Activated T-cell treated with anti-CD3 and anti-CD28 coated beads, Interleukin-2, amount 50 U/mL, for 24 hours (primary cell): ENCODE measurements around the gene SMDT1.
"Not testable (repeated sequence)": the region's sequence is repeated elsewhere in the genome, so short reads cannot be mapped to it uniquely, and the experiment has no call there.

ENCODE experiments used
- DNase-seq: peaks from one replicate; pipeline ENCODE4 v3.0.0-alpha.2; 2020
- H3K27ac Mint-ChIP-seq: 2 replicates; pipeline ENCODE4 v1.8.0; 2020; ENCODE audit warnings: mild to moderate bottlenecking, mixed read lengths
- H3K27me3 Mint-ChIP-seq: 2 replicates; pipeline ENCODE4 v1.8.0; 2020; ENCODE audit warnings: mixed read lengths
- H3K36me3 Mint-ChIP-seq: 2 replicates; pipeline ENCODE4 v1.8.0; 2020; ENCODE audit warnings: low read depth, mixed read lengths
- H3K4me1 Mint-ChIP-seq: 2 replicates; pipeline ENCODE4 v1.8.0; 2020; ENCODE audit warnings: low read depth, mixed read lengths
- H3K4me3 Mint-ChIP-seq: 2 replicates; pipeline ENCODE4 v1.8.0; 2020; ENCODE audit warnings: mild to moderate bottlenecking, moderate library complexity, mixed read lengths
- H3K9me3 Mint-ChIP-seq: 2 replicates; pipeline ENCODE4 v1.8.0; 2020; ENCODE audit warnings: mixed read lengths

Gene SMDT1

DNA sequence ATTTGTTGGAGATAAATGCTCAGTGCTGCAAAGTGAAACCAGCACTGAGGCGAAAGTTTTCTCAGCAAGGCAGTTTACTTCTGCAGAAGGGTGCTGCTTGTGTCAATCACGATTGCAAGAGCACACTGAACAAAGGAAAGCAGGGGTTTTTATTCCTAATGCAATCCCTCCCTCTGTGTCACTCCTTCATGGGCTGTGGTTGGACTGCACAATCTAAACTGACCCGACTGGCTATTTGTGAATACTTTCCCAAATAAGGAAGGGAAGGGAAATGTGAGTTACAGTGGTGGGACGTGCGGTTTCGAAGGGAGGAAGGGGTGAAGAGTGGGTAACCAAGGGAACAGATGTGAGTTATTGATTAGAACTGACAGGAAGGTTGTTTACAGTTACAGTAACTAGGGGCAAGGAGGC lies 35.9 kb downstream of the SMDT1 start:
- not testable (repeated sequence) for H3K9me3 Mint-ChIP-seq, H3K27me3 Mint-ChIP-seq, H3K27ac Mint-ChIP-seq, H3K4me3 Mint-ChIP-seq, DNase-seq
- H3K4me1 Mint-ChIP-seq: peaks cover 16% of the 10 kb centered on the region
- peaks cover 15% of the 10 kb centered on the region for H3K36me3 Mint-ChIP-seq

DNA sequence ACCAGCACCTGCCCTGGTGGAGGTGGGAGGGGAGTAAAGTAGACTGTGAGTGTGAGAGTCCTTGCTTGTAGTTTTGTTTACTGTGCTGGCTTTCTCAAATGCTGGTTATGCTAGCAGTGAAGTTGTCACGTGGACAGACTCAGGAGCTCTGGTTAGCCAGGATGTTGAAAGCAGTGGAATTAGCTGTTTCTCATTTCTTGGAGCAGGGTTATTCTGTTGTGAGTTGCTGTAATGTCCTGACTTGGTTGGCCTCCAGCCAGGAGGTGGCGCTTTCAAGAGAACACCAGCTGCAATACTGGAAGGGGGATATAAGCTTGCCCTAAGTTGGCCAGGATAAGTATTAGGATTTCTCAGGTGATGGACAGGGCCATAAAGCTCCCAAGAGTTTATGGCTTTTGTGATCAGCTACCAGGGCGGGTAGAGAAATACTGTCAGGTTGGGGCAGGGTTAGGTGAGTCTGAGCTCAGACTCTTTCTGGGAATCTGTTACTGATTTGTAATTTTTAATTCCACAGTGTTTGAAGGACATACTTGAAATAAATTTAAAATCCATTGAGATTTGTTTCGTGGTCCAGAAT lies 37.4 kb downstream of the SMDT1 start:
- Mint-ChIP-seq H3K9me3 (peaks cover 9% of the 10 kb centered on the region), H3K27ac (no peak overlapping the region), H3K4me1 (peaks cover 30% of the 10 kb centered on the region), H3K27me3 (no peaks in the 10 kb centered on the region), H3K36me3 (peaks cover 15% of the 10 kb centered on the region), H3K4me3 (no peak overlapping the region)
- no peak for DNase-seq

DNA sequence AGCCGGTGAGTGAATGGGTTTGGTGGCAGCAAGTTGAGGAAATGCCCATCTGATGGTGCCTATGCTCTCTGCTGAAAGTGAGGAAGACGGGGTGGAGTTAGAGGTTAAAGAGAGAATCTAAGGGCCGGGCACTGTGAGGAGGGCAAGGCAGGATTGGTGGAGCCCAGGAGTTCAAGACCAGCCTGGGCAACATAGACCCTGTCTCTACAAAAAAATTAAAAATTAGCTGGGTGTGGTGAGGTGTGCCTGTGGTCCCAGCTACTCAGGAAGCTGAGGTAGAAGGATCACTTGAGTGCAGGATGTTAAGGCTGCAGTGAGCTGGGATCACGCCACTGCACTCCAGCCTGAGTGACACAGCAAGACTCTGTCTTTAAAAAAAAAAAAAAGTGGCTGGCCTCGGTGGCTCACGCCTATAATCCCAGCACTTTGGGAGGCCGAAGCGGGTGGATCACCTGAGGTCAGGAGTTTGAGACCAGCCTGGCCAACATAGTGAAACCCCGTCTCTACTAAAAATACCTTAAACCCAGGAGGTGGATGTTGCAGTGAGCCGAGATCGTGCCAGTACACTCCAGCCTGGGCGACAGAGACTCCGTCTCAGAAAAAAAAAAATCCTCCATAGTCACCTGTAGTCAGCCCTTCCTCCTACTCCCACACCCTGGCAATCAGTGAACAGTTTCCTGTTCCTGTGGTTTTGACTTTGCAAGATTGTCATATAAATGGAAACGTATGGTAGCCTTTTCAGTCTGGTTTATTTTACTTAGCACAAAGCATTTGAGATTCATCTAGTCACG lies 40.9 kb downstream of the SMDT1 start:
- not testable (repeated sequence) for H3K36me3 Mint-ChIP-seq, H3K27me3 Mint-ChIP-seq, H3K9me3 Mint-ChIP-seq
- Mint-ChIP-seq H3K27ac (peak overlapping the region; percentile 94), H3K4me3 (peak overlapping the region; percentile 68), H3K4me1 (peaks cover 36% of the 10 kb centered on the region)
- DNase-seq: peak; percentile 58

DNA sequence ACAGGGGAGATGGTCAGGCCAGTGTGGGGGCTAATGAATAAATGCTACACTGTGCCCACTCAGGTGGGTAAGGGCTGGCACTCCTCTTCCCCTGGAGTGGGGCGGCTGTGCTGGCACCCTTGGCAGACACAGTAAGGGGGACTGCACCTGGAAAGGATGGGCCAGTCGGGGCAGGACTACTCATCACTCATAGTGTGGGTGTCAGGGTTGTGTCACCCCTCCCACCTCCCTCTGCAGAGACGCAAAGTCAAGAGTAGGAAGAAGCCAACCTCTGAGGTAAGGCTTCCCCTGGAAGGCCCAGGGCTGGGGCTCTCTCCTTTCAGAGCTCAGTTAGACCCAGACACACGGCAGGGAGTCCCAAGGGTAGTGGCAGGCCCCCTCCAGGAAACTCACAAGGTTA lies 44.0 kb downstream of the SMDT1 start:
- not testable (repeated sequence) for H3K36me3 Mint-ChIP-seq, H3K9me3 Mint-ChIP-seq, H3K27me3 Mint-ChIP-seq, H3K27ac Mint-ChIP-seq, DNase-seq, H3K4me3 Mint-ChIP-seq
- H3K4me1 Mint-ChIP-seq: peaks cover 36% of the 10 kb centered on the region

DNA sequence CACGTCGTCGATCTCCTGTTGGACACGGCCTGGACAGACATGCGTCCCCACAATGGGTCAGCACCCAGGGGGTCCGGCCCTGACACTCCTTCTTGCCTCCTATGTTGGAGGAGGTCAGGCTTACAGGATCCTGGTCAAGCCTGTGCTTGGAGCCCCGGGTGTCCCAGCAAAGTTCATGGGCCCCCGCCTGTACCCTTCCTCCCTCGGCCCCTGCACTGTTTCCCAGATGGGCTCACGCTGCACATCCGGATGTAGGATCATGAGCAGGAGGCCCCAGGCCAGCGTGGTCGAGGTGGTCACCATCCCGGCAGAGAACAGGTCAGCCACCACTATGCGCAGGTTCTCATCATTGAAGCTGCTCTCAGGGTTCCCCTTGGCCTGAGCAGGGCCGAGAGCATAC lies 48.1 kb downstream of the SMDT1 start:
- Mint-ChIP-seq H3K27ac (no peak overlapping the region), H3K4me3 (no peak overlapping the region), H3K36me3 (peaks cover 2% of the 10 kb centered on the region), H3K9me3 (no peaks in the 10 kb centered on the region), H3K4me1 (no peaks in the 10 kb centered on the region), H3K27me3 (no peaks in the 10 kb centered on the region)
- DNase-seq: no peak

DNA sequence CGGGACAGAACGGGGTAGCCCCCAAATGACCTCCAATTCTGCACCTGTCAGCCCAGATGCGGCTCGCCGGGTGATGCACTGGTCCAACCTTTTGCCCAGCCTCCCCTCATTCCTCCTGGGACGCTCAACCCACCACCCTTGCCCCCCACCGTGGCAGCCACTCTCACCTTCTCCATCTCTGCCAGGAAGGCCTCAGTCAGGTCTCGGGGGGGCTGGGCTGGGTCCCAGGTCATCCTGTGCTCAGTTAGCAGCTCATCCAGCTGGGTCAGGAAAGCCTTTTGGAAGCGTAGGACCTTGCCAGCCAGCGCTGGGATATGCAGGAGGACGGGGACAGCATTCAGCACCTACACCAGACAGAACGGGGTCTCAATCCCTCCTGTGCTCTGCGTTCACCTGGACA lies 48.5 kb downstream of the SMDT1 start:
- not testable (repeated sequence) for H3K27me3 Mint-ChIP-seq, H3K9me3 Mint-ChIP-seq, H3K36me3 Mint-ChIP-seq, H3K4me3 Mint-ChIP-seq, H3K4me1 Mint-ChIP-seq, DNase-seq, H3K27ac Mint-ChIP-seq

DNA sequence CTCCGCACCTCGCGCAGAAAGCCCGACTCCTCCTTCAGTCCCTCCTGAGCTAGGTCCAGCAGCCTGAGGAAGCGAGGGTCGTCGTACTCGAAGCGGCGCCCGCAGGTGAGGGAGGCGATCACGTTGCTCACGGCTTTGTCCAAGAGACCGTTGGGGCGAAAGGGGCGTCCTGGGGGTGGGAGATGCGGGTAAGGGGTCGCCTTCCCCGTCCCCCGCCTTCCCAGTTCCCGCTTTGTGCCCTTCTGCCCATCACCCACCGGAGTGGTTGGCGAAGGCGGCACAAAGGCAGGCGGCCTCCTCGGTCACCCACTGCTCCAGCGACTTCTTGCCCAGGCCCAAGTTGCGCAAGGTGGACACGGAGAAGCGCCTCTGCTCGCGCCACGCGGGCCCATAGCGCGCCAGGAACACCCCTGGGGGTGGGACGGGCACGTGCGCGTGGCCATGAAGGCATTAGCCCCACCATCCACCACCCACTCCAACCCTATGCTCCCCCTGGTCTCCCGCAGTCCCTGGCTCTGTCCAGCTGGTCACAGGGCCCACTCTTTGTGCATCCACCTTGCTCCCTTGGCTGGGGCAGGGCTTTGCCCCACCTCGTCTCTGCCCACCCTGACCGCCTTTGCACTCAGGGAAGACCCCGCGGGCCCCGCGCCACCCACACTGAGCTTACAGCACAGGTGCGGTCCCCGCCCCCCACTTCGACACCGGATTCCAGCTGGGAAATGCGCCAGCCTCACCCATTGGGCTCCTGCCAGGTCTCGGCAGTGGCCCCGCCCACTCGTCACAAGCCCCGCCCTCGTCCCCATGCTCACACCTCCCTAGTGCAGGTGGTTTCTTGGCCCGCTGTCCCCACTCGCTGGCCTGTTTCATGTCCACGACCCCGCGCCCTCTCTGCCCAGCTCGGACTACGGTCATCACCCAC lies 49.5 kb downstream of the SMDT1 start:
- H3K27me3 Mint-ChIP-seq, H3K4me1 Mint-ChIP-seq, H3K36me3 Mint-ChIP-seq, DNase-seq, H3K4me3 Mint-ChIP-seq, H3K9me3 Mint-ChIP-seq: not testable (repeated sequence)
- peak overlapping the region; percentile 44 for H3K27ac Mint-ChIP-seq

DNA sequence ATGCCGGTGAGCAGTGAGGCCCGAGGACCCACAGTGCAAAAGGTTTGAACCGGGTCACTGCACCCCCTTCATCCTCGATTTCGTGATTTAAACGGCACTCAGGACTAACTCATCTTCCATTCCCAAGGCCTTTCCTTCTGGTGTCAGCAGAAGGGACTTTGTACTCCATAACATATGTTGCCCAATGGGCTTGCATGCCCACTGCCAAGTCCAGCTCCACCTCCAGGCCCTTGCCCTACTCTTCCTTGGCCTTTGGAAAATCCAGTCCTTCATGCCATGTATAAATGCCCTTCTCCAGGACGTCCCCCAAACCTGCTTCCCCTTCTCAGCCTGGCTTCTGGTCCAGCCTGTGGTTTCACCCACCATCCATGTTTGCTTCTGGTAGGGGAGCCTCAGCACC lies 50.7 kb downstream of the SMDT1 start:
- not testable (repeated sequence) for H3K27me3 Mint-ChIP-seq

DNA sequence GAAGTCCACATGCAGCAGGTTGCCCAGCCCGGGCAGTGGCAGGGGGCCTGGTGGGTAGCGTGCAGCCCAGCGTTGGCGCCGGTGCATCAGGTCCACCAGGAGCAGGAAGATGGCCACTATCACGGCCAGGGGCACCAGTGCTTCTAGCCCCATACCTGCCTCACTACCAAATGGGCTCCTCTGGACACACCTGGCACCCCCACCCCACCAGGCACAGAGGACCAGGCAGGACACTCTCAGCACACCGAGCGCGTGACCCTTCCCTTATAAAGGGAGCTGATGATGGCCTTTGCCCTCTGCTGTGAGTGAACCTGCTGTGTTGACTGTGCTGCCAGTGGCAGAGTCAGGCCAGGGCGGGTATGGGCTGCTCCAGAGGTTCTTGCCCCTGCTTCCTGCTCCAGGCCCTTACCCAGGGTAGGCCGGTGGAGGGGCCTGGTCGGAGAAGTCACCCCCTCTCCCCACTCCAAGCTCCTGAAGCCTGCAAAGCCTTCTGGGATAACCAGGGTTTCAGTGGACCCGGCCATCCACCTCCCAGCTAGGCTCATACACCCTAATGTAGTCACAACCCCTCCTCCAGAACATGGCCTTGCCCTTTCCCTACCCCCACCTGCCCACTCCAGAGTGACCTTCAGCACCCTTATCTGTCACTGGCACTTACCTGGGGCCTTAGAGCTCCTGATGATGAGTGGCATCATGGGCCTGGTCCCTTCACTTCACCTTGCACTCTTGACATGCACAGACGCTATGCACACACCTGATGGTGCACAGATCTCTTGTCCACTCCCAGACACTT lies 51.3 kb downstream of the SMDT1 start, which contains the start of gene CYP2D6:
TSS of gene CYP2D6 (minus strand) at position 172 of the 793 bp plus-strand sequence. CDS start at position 153, 19 bp downstream.
- not testable (repeated sequence) for DNase-seq, H3K9me3 Mint-ChIP-seq, H3K4me3 Mint-ChIP-seq, H3K27me3 Mint-ChIP-seq, H3K27ac Mint-ChIP-seq, H3K36me3 Mint-ChIP-seq, H3K4me1 Mint-ChIP-seq

More for the DNA sequence above, 50.7 kb downstream of the SMDT1 start:
- not testable (repeated sequence) for H3K27ac Mint-ChIP-seq, DNase-seq, H3K4me1 Mint-ChIP-seq, H3K36me3 Mint-ChIP-seq, H3K9me3 Mint-ChIP-seq, H3K4me3 Mint-ChIP-seq

DNA sequence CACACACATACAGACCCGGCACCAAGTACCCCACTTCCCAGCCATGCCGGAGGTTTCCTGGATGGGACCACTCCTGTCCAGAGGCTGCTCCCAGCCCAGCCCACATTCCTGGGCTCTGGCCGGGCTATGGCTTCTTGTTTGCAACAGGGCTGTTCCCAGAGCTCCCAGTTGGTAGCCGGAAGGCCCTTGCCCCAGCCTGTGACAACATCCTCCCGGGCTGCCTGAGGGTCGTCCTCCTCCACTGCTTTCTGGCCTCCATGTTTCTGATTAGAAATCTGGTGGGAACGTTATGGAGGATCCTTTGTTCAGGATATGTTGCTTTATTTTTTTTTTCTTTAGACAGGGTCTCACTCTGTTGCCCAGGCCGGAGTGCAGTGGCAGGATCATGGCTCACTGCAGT lies 52.1 kb downstream of the SMDT1 start:
- Mint-ChIP-seq H3K4me3 (no peak overlapping the region), H3K27me3 (no peaks in the 10 kb centered on the region), H3K27ac (no peak overlapping the region), H3K4me1 (no peaks in the 10 kb centered on the region), H3K36me3 (no peaks in the 10 kb centered on the region), H3K9me3 (no peaks in the 10 kb centered on the region)
- no peak for DNase-seq

DNA sequence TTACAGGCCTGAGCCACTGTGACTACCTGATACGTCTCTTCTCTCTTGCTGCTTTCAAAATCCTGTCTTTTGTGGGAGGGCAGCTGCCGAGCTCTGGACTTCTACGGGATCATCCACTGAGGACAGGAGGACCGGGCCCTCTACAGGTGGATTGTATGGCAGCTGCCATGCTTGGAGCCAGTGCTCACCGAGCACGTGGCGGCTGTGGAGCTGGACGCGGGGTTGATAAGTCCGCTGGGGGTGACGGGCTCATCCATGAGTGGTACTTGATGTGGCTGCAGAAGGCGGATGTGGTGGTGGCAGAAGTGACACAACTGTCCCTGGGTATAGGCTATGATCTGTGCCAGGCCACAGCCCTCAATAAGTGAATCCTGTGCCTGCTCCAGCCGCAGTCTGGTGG lies 53.0 kb downstream of the SMDT1 start:
- no peaks in the 10 kb centered on the region for H3K36me3 Mint-ChIP-seq
- H3K4me3 Mint-ChIP-seq: no peak overlapping the region
- no peaks in the 10 kb centered on the region for H3K27me3 Mint-ChIP-seq
- no peaks in the 10 kb centered on the region for H3K9me3 Mint-ChIP-seq
- H3K27ac Mint-ChIP-seq: no peak overlapping the region
- no peak for DNase-seq
- no peaks in the 10 kb centered on the region for H3K4me1 Mint-ChIP-seq
